Astrocyte (in vitro differentiated cells and primary cell): ENCODE measurements around the gene CBLC.

Experiments used
- EZH2 ChIP-seq: IDR thresholded peaks from 2 replicates; pipeline ENCODE4 v1.6.1; 2012; ENCODE audit warnings: mild to moderate bottlenecking, low read length, inconsistent platforms; ENCODE audit not compliant: insufficient read depth
- TF ChIP-seq, protein P1 (sequence below): IDR thresholded peaks from 2 replicates; pipeline ENCODE4 v1.5.1; 2011; ENCODE audit warnings: low read depth, mild to moderate bottlenecking, inconsistent platforms, low read length, moderate library complexity; ENCODE audit not compliant: insufficient read depth

DNA sequence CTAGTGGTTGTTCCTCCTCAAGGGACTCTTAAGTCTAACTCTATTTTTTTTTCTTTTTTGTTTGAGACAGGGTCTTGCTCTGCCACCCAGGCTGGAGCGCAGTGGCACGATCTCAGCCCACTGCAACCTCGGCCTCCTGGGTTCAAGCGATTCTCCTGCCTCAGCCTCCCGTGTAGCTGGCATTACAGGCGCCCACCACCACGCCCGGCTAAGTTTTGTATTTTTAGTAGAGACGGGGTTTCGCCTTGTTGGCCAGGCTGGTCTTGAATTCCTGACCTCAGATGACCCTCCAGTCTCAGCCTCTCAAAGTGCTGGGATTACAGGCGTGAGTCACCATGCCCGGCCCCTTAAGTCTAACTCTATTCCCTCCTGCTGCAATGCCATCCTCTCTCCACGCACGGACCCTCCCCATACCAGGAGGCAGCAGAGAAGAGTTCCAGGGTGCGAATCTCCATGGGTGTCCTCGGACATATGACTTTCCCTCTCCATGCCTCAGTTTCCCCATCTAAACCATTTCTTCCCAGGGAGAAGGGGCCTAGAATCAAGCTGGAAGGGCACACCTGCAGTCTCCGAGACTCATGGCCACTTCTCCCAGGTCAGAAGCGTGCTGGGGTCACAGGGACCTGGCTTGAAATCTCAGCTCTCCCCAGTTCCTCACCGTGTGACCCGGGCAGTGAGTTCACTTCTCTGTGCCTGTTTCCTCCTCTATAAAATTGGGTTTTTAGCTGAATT, 35.2 kb upstream of the CBLC start:
- TF ChIP-seq, protein P1, sequence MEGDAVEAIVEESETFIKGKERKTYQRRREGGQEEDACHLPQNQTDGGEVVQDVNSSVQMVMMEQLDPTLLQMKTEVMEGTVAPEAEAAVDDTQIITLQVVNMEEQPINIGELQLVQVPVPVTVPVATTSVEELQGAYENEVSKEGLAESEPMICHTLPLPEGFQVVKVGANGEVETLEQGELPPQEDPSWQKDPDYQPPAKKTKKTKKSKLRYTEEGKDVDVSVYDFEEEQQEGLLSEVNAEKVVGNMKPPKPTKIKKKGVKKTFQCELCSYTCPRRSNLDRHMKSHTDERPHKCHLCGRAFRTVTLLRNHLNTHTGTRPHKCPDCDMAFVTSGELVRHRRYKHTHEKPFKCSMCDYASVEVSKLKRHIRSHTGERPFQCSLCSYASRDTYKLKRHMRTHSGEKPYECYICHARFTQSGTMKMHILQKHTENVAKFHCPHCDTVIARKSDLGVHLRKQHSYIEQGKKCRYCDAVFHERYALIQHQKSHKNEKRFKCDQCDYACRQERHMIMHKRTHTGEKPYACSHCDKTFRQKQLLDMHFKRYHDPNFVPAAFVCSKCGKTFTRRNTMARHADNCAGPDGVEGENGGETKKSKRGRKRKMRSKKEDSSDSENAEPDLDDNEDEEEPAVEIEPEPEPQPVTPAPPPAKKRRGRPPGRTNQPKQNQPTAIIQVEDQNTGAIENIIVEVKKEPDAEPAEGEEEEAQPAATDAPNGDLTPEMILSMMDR = no peak
- TF ChIP-seq EZH2 = no peak
